Kasumi-1 (cell line): Measurements from ENCODE around the gene IL1R1.

Experiments used
- DNase-seq, 2 experiments: peaks; one replicate each; lab custom pipeline; 2025; lab: John Stamatoyannopoulos, UW

Gene IL1R1

DNA sequence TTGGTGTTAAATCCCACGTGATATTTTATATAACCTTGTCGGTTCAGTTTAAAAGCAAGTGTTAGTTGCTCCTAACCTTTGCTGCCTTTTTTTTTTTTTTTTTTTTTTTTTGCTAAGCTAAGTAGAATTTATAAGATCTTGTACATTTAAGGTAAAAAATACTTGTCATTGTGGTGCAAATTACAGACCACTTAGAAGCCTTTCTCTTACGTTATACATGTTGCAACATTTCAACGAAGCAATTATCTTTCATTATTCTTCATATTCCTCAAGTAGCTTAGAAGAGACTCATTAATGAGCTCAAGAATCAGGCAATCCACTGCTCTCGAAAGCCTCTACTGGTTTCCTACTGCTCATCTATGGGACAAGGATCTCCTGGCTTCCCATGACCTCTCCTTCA, 29.4 kb downstream of the IL1R1 start:
- DNase-seq, result no peak

DNA sequence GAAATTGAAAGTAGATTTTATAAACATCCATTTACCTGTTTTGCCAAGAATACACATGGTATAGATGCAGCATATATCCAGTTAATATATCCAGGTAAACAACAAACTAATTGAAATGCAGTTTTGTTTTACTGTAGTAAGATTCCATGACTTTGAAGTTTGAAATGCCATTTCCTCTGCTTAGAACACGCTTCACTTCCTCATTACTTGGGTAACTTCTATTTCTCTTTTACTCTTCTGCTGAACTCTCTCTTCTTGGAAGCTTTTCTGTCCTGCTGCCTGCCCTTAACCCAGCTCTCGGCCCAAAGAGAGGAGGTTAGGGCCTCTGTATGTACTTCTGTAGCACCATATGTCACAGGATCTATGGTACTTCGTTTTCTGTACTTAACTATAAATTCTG, 30.2 kb downstream of the IL1R1 start:
- peak in 1 of 2 experiments; percentile 10 for DNase-seq

DNA sequence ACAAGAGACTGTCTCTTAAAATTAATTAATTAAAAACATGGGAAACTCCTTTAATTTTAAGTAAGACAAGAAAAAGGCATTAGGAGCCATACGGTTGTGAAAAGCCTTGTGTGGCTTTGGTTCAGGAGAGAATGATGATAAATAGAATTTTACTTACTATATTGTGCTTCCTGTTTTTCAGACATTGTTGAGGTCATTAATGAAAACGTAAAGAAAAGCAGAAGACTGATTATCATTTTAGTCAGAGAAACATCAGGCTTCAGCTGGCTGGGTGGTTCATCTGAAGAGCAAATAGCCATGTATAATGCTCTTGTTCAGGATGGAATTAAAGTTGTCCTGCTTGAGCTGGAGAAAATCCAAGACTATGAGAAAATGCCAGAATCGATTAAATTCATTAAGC, 33.6 kb downstream of the IL1R1 start:
- DNase-seq, result no peak

DNA sequence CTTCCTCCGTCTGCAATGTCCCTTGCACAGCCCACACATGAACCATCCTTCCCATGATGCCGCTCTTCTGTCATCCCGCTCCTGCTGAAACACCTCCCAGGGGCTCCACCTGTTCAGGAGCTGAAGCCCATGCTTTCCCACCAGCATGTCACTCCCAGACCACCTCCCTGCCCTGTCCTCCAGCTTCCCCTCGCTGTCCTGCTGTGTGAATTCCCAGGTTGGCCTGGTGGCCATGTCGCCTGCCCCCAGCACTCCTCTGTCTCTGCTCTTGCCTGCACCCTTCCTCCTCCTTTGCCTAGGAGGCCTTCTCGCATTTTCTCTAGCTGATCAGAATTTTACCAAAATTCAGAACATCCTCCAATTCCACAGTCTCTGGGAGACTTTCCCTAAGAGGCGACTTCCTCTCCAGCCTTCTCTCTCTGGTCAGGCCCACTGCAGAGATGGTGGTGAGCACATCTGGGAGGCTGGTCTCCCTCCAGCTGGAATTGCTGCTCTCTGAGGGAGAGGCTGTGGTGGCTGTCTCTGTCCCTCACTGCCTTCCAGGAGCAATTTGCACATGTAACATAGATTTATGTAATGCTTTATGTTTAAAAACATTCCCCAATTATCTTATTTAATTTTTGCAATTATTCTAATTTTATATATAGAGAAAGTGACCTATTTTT, 35.4 kb downstream of the IL1R1 start:
- no peak for DNase-seq

DNA sequence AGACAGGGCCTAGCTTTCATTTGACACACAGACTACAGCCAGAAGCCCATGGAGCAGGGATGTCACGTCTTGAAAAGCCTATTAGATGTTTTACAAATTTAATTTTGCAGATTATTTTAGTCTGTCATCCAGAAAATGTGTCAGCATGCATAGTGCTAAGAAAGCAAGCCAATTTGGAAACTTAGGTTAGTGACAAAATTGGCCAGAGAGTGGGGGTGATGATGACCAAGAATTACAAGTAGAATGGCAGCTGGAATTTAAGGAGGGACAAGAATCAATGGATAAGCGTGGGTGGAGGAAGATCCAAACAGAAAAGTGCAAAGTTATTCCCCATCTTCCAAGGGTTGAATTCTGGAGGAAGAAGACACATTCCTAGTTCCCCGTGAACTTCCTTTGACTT, 36.5 kb downstream of the IL1R1 start:
- no peak for DNase-seq

DNA sequence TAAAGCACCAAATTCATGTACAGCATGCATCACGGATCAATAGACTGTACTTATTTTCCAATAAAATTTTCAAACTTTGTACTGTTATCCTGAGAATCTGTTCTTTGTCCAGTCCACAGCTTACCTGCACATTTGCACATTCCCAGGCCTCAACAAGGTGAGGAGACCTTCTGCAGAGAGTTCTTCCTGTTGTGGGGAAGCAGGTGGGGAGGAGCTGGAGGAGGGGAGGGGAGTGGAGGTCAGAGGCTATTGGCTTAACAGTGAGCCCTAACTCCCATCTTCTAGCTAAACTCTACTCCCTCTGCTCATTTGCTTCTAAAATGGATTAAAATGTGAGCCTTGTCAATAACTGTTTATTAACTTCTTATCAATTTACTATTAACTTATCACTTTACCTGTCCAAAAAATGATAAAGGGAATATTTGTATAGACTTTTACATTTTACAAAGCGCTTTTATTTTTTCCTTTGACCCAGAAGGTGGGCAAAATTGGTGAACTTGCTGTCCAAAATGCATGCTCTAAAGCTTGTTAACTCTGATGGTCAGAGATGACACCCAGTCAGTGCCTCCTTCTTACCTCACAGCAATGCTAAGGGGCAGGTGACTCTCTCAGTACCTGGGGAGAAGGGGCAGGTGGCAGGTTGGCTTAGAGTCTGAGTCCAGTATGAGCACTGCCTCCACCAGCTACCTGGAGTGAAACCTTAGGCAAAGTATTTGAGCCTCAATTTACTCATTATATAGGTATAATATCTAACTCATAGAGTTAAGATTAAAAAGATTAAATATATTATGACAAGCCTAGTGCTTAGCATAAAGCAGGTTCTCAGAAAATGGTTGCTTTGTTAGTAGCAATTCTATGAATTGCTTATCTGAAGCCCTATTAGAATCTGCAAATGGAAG, 37.5 kb downstream of the IL1R1 start:
- no peak for DNase-seq

DNA sequence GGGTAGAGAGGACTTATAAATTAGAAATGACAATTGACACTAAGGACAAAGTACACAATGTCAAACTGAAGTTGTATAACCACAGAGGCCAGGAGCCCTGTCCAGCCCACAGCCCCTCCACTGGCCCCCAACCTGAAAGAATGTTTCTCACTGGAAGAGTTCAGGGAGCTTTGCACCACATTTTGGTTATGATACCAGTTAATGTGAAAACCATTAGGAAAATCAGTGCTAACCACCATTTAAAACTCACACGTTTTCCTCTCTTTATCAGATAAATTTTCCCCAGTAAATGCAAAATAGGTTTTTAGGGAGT, 38.1 kb downstream of the IL1R1 start:
- no peak for DNase-seq

DNA sequence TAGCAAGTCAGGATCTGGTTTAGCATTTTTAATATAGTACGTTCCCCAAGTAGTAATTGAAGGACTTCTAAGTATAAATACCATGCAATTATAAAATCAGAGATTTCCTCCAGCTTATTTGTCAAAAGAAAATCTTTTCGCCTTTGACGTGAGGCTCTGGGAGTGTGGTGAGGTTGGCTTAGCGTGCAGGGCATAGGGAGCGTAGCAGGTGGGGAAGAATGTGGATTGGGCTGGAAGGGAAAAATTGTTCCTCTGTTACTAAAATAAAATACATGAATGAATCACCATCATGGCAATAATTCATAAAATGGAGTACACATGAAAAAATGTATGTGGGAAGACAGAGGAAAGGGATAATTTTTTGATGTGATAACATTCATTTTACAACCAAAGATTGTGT, 38.8 kb downstream of the IL1R1 start:
- no peak for DNase-seq

DNA sequence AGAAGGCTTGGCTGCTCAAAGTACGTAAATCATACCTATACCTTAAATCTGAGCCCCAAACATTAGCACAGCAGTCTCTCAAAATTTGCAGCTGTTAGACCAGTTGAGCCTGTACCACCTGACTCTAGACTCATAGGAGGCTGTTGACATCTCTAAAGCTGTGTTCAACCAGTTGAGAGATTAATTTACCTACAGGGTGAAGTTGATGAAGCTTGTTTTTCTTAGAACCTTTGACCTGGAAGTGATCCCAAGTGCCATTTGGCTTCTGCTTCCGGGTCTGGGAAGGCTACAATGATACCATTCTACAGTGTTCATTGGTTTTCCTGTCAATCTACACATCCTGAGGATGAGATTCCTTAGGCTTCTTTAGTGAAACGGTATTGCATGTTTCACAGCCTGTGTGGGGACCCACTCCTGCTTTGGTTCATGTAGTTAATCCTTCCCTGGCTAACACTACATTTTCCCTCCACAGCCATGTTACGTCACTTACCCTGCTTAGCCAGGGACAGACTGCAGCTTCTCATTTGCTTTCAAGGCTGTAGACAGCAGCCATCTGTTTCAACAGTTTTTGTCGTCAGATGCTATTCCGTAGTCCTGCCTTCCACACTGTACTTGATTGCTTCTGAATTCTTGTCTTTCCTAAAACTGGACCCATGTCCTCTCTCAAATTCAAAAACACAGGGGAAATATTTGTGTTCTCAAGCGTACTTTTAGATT, 39.5 kb downstream of the IL1R1 start:
- no peak for DNase-seq

DNA sequence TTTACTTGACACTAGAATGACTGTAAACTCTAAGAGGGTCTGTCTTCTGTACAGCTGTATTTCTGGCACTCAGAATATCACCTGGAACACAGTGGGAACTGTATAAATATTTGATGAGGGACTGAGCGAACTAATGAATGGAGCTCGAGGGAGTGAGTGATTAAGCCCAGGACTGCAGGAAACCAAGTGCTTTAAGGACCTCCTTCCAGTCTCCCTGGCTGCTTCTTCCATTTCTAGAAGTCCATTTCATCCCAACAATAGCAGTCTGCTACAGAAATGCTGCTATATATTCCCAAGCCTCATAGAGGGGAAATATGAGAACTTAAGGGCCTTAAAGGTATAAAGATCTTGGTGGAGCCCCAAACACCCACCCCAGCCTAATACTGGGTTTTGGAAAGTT, 41.5 kb downstream of the IL1R1 start:
- DNase-seq, result no peak

DNA sequence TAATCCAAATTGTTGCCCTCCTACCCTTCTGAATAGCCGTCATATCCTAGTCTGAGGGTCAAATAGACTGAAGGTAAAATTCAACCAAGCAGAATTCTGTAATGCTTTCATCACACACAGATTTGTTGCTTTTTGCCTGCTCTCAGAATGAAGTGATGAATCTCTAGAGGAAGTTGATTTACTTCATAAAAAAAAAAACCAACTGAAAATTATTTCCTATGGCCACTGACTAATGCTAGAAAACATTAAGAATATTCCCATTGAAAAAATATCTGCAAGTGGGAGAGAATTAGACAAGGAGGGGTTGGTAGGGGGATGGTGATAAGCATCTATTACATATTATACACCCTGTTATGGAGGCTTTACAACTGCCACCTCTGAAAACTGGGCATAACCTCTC, 42.0 kb downstream of the IL1R1 start:
- DNase-seq, result no peak

DNA sequence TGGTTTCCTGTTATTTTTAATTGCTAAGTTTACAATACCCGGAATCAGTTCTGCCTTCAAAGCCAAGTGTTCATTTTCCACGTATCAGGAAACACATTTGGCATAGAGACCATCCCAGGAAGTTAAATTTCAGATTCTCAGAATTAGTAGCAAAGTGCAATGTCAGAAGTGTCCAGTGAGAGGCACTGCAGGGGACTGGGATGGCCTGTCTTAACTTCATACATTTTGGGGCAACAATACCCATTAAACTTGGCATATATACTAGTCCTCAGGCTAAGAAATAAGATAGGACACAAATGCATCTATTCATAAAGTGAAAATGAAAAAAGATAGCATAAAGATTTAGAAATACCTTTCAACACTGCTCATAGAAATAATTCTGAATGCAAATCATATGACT, 42.8 kb downstream of the IL1R1 start:
- peak; percentile 9 to 28 for DNase-seq

DNA sequence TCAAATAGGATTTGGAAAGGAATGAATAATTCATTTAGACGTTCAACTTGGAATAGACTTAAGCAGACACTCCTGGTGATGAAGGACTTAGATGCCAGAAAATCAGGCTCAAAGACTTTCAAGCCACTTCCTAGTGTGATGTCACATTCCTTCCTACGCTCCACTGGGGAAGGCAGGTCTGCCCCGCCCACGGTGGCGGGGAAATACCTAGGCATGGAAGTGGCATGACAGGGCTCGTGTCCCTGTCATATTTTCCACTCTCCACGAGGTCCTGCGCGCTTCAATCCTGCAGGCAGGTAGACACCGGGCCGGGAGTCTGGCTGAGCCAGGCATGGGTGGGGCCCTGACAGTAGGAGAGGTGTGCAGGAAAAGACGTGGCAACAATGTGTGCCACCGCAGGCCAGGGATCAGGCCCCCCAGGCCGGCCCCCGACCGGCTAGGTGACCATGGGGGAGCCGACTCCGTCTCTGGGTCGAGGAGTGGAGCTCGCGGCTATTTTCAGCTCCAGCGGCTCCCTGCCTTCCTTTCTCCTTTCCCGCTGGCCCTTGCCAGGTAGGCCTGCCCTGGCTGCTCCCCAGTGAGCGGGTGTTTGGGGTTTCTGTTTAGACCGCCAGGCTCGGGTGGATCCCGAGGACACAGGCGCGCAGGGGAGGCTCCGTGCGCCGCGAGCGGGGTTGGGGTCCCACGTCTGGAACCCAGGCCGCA, 44.4 kb downstream of the IL1R1 start, which contains the start of gene IL1RL2:
Gene IL1RL2 (plus strand): TSS at position 233 of the 705 bp plus-strand sequence. CDS start 845 bp downstream, outside the sequence.
- no peak for DNase-seq

DNA sequence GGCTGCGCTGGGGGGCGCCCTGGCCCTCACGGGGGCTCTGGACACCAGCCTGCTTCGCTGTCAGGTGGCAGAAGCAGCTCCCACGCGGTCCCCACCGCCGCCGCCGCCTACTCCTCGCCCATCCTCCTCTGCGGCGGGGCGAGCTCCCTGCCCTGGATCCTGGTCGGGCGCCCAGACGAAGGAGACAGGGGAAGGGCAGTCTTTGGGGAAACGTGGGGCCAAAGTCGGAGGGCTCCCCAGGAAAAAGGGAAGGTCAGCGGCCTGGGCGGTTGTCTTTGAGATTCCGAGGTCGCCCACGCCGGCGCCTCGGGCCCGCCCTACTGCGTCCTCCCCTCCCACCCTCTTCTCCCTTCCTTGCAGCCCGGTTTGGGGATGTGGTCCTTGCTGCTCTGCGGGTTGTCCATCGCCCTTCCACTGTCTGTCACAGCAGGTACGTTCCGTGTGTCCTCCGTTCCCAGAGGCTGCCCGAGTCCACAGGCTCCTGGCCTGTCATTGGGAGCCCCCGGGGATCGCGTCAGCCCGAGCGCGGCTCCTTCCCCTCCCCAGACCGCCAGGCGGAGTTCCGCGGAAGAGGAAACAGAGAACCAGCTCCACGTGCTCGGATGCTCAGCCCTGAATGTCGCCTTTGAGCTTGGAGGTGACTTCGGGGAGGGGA, 45.1 kb downstream of the IL1R1 start:
- no peak for DNase-seq

DNA sequence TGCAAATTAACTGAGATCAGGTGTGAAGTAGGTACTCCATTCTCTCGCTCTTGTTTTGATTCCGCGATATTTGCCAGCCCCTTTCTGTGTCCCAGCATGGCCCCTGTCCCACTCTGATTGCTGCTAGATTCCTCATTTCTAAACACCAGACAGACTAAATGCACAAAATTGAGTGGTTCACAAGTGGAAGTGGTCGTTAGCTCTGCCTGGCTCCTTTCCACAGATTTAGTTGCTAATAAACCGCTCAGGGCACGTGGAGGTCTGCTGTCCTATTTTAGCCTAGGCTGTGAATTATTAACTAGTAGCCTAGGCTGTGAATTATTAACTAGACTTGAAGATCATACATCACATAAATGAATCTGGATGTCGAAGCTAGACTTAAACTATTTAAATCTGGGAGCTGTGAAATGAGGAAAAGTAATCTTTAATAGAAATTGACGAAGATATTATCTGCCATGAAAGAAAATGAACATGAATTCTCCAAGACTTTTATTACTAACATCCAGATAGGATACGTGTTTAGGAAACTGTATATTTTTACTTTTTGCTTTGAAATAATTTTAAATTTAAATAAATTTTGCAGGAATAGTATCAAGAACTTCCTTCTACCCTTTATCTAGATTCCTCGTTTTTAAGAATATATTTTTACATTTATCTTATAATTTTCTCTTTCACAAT, 48.0 kb downstream of the IL1R1 start:
- DNase-seq, result no peak

DNA sequence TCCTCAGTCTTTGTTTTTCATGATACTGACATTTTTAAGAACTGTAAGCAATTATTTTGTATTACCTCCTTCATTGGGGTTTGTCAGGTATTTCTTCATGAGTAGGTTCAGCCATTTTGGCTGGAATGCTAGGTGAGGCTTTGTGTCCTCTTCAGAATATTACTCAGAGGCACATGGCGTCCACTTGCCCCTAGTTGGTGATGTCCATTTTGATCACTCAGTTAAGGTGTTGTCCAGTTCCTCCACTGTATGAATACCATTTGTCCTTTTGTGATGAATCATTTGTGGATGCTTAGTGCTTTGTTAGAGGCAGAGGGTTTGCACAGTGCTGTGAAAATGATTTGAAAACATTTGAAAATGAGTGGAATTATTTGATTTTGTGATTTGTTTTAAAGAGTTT, 49.0 kb downstream of the IL1R1 start:
- DNase-seq, result no peak

DNA sequence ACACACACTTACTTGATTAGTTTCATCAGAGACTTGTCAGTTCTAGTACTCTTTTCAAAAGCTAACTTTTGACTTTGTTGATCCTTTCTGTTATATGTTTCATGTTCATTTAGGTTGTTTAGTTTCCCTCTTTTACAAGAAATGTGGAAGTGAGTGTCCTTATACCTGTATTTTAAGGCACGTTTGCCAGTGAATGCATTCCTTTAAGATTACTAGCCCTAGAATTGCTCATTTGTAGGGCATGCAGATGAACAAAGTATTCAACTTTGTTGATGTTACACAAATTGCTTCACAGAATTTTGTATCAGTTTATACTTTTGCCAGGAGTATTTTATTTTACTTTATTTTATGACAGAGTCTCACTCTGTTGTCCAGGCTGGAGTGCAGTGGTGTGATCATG, 50.5 kb downstream of the IL1R1 start:
- no peak for DNase-seq

DNA sequence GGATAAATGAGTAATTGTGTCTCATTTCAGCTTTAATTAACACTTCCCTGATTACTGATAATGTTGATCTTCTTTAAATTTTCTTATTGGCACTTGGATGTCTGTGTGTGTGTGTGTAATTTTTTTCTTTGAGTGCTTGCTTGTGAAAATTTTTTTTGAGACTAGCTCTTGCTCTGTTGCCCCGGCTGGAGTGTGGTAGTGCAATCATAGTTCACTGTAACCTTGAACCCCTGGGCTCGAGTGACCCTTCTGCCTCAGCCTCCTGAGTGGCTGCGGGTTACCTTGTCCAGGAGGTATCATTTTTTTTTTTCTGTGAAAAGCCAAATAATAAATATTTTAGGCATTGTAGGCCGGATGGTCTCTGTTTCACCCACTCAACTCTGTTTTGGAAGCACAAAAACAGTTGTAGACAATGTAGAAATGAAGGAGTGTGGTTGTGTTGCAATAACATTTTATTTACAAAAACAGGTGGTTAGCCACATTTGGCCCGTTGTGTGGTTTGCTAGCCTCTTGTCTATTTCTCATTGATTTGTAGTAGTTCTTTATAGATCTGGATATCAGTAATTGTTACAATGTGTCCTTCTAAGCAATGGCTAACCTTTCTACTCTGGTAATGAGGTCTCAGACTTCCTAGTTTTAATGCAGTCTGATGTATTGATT, 52.2 kb downstream of the IL1R1 start:
- DNase-seq, result no peak

DNA sequence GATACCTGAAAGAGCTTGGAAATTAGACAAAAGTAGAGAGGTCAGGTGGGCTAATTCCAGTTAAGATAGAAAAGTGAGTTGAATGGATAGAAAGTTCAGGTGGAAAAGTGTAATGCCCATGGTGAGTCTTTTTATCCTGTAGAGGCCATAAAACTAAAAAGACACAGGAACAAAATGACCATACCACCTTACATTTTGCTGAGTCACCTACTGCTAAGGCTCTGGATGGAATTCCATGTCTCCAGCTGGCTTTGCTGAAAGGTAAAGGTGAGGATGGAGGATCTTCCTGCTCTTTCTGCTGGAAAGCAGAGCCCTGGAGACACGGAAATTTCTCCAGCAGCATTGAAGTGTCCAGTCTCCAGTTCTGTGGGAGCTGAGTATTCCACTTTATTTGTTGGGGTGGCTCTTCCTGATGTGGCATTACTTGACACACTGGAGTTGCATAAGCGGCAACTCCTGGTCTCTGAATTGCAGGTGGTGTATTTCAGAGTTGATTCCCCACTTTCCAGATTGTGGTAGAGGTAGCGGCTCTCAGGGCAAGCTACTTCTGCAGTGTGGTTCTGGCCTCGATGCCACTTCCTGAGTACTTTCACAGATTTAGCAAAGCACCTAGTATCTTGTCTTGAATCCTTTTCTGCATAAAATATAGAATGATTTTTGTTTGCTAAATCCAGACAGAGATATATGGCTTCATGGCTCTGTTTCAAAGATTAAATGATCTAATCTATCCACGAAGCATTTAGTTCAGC, 55.0 kb downstream of the IL1R1 start:
- no peak for DNase-seq

DNA sequence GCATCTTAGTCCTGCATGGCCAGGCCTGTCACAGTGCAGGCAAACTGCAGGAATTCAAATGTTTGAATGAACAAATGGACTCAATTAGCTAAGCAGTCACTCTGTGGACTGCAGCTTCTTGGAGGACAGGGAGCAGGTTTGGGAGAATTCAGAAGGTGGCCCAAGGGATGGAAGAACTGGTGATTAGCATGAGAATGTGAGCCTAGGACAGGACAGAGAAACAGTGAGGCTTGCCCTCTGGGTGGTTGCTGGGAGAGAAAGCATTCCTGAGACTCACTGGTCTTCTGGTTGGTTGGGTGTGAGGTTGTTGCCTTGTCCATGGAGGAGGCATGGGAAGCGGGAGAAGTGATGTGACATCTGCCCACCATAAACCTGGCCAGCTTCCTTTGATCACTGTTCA, 58.0 kb downstream of the IL1R1 start:
- no peak for DNase-seq
